ENCODE data around the gene KCNE4. TPM values are rescaled to one million over a fixed set of nuclear protein-coding genes. Genes with fewer than 3 reads are reported as not detected.

KCNE4 gene
- total and polyA plus RNA-seq, 9 of the 15 experiments (the other 6 are each of a cell fraction or from before 2014, with no cell fraction given) = not detected

DNA sequence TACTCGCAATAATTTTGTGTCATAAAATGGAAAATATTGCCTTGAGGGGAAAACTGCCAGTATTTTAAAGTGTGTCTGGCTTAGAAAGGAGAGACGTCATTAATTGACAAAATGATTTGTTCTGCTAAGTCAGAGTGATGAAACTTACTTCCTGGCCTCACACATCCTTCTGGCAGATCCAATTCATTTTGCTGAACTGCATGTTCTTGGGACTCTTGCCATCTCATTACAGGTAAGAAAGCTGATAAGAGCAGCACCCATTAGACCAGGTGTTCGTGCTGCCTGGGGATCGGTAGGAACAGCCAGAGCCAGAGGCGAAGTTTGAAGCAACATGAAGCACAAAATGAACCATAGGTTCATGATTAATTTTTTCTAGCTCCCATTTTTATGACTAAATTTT, 38.0 kb downstream of the KCNE4 start:
- WGBS (ENCODE audit: insufficient coverage, low coverage, missing lambda C conversion rate) = 21% methylated on average over 5 of the region's 5 CpGs
- no peak for FAIRE-seq
- CTCF ChIA-PET (ENCODE audit: low intra/inter-chr PET ratio) = no interaction called here
- no peak overlapping the region for H3K27ac ChIP-seq (ENCODE audit: extremely low read depth, low read depth, low read length)
- no peak overlapping the region for H2AFZ ChIP-seq (ENCODE audit: low read depth, low read length)
- H3K4me3 ChIP-seq = no peak overlapping the region
- H3K4me2 ChIP-seq (ENCODE audit: insufficient read depth, low read length) = no peak overlapping the region
- H3K4me1 ChIP-seq (replicated peaks in 1 of 2; ENCODE audit: control insufficient read depth in 2 of 2, insufficient read depth in 2 of 2, low read length in 2 of 2) = no peaks in the 10 kb centered on the region; a peak in 2 of 5 replicates
- no peaks in the 10 kb centered on the region for H3K27me3 ChIP-seq (ENCODE audit: control insufficient read depth in 2 of 2, insufficient read depth in 2 of 2, low read length in 2 of 2)
- H4K20me1 ChIP-seq (replicated peaks; ENCODE audit: control insufficient read depth, insufficient read depth, low read length) = no peaks in the 10 kb centered on the region
- no peak overlapping the region for H3K9ac ChIP-seq (ENCODE audit: insufficient read depth in 1 of 2, low read depth in 2 of 2, low read length in 2 of 2)
- in situ Hi-C loops (cut with MboI) (no loop called here), intact Hi-C loops (cut with micrococcal nuclease) (no loop called here)
- H3K9me1 ChIP-seq (ENCODE audit: control insufficient read depth, insufficient read depth, low read length) = no peaks in the 10 kb centered on the region
- DNase-seq (ENCODE audit: extremely low read depth in 1 of 4, low spot score in 3 of 4) = no peak
- POLR2A ChIA-PET = no interaction called here
- TF ChIP-seq NR2C2 (CRISPR knock-in tag; IDR thresholded peaks at IDR 0.05) (no peak), NR2C2 (tag; IDR thresholded peaks at IDR 0.05) (peak; percentile 29; the same call in 1 of the 2 replicates), ARHGAP35 (IDR thresholded peaks at IDR 0.05; ENCODE audit: partially characterized antibody) (no peak), MEIS2 (IDR thresholded peaks at IDR 0.05; ENCODE audit: partially characterized antibody) (no peak), PHF20 (IDR thresholded peaks at IDR 0.05; ENCODE audit: partially characterized antibody) (no peak), CEBPB (tag; IDR thresholded peaks at IDR 0.05) (no peak)
- TF ChIP-seq, protein P1, sequence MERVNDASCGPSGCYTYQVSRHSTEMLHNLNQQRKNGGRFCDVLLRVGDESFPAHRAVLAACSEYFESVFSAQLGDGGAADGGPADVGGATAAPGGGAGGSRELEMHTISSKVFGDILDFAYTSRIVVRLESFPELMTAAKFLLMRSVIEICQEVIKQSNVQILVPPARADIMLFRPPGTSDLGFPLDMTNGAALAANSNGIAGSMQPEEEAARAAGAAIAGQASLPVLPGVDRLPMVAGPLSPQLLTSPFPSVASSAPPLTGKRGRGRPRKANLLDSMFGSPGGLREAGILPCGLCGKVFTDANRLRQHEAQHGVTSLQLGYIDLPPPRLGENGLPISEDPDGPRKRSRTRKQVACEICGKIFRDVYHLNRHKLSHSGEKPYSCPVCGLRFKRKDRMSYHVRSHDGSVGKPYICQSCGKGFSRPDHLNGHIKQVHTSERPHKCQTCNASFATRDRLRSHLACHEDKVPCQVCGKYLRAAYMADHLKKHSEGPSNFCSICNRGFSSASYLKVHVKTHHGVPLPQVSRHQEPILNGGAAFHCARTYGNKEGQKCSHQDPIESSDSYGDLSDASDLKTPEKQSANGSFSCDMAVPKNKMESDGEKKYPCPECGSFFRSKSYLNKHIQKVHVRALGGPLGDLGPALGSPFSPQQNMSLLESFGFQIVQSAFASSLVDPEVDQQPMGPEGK (CRISPR knock-in tag; IDR thresholded peaks at IDR 0.05; ENCODE audit: borderline replicate concordance) = no peak
- H3K36me3 ChIP-seq (ENCODE audit: control insufficient read depth, insufficient read depth, low read length) = no peaks in the 10 kb centered on the region
- no peak for ATAC-seq
- BruUV-seq (replicated peaks) = no TSS peak
- H3K79me2 ChIP-seq (ENCODE audit: control insufficient read depth, insufficient read depth, low read length) = no peaks in the 10 kb centered on the region
- H3K9me3 ChIP-seq (replicated peaks; ENCODE audit: control insufficient read depth, insufficient read depth, low read depth, low read length) = no peaks in the 10 kb centered on the region
